HG03066 (cell line): ENCODE data around the gene CPT1A.
A peak's percentile ranks its signal among the peaks of the same experiment; 100 is the strongest.

ENCODE experiments used
- ATAC-seq: cut with Tn5 transposase; IDR thresholded peaks from one replicate; pipeline ENCODE4 v1.9.1; 2021; ENCODE audit warnings: low read depth; ENCODE audit not compliant: unreplicated experiment

The CPT1A gene

GRCh38 chr11:68854273-68854958 lies 12.7 kb upstream of the CPT1A start:
- ATAC-seq: no peak

GRCh38 chr11:68852628-68853027 lies 10.9 kb upstream of the CPT1A start:
- no peak for ATAC-seq

DNA sequence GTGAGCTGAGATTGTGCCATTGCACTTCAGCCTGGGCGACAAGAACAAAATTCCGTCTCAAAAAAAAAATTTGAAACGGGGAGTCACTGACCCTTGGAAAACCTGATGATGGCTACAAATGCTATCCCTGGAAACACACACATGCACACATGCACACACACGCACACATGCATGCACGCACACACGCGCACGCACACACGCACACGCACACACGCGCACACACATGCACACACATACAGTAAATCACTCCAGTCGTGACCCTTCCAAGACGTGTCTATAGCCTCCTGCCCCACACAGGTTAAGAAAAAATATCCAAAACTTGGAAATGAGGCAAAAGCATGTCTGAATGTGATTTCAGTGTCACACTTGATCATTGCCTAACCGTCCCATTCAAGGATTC lies 6.7 kb upstream of the CPT1A start:
- ATAC-seq: no peak

DNA sequence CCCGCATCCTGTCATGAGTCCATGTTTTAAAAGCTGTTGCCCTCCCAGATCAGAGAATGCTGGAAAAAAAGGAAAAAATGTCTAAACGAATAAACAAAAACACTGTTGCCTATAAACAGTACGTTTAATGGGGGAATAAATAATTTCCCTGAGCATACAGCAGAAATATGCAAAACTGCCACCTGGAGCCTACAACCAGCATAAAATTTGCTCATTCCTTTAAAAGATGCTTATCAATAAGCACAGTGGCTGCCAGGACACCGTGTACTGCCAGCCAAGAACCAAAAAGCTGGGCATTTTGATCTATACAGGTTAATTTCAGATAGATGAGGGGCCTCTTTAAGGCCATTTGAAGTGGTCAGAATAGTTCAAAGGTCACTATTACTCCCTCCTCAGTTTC lies 5.7 kb upstream of the CPT1A start:
- ATAC-seq: no peak

DNA sequence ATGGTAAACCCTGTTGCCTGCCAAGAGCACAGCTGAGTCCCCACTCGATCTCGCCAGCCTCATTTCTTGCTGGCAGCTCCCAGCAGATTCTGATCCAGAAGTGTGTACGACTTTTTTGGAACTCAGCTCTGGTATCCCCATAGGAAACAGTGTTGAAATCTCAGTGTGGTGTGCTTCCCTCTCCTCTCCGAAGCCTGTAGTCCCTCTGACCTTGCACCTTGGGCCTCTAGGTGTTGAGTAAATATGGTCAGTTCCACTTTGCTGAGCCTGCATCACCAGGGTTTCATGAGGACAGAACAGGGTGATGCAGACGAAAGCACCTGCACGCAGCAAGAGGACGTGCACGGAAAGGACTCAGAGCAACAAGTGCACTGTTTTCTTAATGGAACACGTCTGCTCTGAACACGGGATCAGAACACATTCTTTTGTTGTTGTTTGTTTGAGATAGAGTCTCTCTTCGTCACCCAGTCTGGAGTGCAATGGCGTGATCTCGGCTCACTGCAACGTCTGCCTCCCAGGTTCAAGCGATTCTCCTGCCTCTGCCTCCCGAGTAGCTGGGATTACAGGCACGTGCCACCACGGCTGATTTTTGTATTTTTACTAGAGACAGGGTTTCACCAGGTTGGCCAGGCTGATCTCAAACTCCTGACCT lies 3.8 kb upstream of the CPT1A start:
- ATAC-seq: no peak

DNA sequence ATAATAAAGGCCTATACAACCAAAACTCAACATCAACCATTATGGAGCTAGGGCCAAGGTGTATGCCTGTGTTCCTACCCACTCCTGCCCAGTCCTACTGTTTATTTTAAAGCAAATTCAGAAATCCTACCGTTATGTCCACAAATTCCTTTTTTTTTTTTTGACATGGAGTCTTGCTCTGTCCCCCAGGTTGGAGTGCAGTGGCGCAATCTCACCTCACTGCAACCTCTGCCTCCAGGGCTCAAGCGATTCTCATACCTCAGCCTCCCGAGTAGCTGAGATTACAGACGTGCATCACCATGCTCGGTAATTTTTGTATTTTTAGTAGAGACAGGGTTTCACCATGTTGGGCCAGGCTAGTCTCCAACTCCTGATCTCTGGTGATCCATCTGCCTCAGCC lies 3.1 kb upstream of the CPT1A start:
- ATAC-seq: no peak

DNA sequence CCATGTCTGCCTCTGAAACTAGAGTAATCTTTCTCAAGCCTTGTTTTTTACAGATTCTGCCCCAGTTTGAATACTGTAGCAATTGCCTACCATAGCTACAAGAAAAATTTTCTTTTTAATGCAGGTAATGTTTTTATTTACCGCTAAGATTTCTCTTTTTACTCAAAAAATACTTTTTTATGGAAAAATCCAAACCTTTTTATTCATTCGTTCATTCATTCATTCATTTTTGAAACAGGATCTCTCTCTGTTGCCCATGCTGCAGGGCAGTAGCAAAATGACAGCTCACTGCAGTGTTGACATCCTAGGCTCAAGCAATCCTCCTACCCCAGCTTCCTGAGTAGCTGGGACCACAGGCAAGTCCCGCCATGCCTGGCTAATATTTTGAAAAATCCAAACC lies 2.7 kb upstream of the CPT1A start:
- no peak for ATAC-seq

DNA sequence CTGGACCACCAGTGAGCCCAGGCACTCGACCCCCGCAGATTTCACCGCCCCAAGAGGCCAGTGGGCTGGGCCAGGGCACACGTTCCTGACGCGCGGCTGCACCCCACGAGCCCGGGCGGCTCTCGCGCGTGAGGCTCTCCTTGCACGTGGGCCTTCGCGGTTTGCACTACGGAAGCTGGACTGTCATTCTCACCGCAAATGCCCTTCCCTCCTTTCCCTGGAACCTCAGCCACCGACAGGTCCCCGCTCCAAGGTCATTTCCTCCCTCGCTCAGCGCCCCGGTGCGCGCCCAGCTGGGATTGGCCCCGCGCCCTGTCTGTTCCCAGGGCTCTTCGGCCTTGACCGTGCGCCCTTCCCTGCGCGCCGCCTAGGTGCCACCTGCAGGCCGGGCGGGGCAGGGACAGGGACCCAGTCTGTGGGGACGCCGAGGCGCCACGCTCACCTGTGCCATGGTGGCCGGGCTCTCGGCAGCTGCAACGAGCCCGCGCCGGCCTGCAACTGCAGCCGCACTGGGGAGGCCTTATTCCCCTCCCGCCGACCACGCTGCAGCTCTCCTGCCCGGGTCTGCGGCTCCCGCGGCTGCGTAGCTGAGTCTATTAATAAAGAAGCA lies 2.1 kb upstream of the CPT1A start:
- ATAC-seq: peak; percentile 29

DNA sequence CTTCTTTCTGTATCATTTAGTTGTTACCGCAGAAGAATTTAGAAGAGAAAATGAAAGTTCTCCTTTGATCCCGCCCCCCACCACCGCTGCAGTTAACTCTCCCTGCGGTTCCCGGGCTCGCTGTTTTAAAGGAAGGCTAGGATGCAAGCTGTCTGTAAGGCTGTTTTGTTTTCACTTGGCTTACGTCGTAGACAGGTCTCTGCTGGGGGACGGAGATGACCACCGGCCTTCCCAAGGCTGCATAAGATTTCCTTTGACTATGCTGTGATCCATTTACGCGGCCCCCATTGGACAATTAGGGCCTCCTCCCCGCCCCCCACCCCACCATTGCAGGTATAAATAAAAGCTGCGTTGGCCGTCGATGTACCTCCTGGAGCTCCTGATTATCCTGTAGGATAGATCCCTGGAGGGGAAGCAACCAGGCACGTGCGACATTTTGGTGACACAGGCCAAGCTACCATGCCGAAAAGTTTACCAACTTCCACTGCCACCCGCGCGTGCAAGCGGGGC lies 1.4 kb upstream of the CPT1A start:
- no peak for ATAC-seq

DNA sequence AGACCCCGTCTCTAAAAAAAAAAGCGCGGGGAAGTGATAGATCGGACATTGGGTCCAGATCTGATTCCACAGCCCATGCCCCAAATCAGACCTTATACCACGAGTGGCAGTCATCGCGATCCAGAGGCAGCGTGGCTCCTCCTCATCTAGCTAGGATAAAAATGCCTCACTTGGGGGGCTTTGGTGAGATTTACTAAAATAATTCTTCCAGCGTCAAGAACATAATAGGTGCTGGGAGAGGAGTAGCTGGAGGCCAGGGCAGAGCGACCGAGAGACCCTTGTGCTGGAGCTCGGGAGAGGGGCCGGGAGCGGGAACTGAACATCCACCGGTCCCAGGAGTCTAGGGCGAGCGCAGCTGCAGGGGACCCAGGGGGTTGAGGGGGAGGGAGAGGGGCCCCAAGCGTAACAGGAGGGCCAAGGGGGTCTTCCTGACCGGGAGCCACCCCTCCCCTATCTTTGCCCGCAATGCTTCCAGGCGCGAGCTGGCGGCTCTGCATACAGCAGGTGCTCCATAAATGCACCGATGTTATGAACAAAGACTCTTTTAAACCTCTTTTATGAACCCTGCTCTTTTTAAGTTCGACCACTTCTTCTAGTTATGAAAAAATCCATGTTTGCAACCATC lies 823 bp upstream of the CPT1A start:
- no peak for ATAC-seq

GRCh38 chr11:68840661-68841653 lies 759 bp downstream of the CPT1A start:
- ATAC-seq: no peak

GRCh38 chr11:68839911-68840641 lies 1.6 kb downstream of the CPT1A start:
- ATAC-seq: no peak

DNA sequence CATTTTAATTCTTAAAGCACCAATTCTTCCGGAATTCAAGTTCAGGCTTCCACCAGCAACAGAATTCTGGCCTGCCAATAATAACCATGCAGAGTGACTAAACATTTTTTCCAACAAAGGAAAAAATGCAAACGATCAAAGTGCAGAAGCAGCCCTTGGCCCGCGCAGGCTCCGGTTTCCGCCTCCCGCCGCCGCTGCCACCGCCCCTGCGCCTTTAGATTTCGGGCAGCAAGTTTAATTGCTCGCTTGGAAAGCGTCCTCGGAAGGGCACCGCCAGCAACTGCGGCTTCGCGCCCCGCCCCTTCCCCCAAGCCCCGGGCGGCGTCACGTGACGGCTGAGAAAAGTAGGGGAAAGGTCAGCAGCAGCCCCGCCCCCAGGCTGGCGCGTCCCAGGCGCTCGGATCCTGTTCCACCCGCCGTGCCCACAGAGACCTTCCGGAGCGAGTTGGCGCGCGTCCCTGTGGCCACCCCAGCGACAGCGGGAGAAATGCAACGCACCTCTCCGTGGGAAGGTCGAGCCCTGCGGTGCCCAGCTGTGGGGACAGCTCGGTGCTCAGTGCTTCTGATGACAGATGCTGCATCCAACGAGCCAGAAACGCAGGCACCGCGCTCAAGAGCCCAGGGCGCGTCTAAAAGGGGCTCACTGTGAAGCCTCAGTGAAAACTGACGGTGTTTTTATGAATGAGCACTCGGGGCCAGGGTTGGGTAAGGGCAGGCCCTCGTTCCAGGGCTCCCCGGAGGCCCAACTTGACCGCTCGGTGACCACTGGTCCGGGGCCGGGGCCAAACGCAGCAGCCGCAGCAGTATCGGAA lies 2.5 kb downstream of the CPT1A start:
- no peak for ATAC-seq

- no peak for ATAC-seq
Observed at GRCh38 chr11:68838572-68838964, 3.1 kb downstream of the CPT1A start.

DNA sequence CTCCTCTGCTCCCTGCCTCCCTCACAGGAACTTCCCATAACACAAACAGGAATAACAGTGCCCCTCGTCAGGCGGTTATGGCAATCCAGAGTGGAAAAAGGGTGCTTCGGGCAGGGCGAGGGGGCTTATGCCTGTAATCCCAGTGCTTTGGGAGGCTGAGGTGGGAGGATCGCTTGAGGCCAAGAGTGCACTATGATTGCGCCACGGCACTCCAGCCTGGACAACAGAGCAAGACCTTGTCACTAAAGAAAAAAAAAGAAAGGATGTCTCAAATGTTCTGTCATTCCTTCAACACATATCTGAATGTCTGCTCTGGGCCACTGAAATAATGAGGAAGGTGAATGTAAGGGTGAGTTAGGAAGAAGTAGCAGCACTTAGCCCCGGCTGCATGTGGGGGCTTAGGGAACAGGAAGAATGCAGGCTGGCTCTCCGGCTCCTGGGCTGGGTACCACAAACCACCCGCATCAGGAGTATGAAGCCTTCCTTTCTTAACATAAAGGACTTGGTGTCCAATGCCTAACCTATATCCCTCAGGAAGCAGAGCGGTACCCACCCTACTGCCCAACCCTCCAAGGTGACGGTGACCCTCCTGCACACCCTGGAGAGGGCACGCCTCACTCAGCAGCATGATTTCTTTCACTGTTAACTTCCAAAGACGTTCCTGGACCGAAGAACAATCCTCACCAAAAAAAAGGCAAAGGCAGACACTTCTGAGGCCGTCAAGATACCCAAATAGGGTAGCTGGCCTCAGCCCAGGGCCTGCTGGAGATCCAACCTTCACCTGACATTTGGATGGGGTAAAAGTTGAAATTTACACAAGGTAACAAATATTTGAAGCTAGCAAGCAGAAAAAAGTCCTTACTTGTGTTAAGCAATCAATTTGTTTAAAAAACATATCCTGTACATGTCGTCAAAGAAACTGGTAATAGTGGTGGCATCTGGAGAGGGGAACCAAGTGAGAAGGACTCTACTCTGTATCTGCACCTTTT lies 3.8 kb downstream of the CPT1A start:
- no peak for ATAC-seq

DNA sequence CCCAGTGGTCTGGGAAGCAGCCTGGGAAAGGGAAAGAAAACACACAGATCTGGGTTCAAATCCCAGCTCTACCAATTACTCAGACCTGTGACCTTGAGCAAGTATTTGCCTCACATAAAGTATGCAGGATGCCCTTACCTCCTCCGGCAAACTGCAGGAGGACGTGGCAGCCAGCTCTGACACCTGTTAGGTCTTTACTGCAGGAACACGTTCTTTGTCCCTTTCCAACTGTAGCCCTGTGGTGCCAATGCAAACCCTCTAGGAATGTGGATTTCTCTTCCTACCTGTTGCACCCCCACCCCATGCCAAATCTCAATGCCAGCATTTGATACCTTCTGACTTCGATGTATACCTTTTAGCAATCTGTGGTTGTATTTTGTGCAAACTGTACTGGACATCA lies 6.0 kb downstream of the CPT1A start:
- ATAC-seq: no peak

DNA sequence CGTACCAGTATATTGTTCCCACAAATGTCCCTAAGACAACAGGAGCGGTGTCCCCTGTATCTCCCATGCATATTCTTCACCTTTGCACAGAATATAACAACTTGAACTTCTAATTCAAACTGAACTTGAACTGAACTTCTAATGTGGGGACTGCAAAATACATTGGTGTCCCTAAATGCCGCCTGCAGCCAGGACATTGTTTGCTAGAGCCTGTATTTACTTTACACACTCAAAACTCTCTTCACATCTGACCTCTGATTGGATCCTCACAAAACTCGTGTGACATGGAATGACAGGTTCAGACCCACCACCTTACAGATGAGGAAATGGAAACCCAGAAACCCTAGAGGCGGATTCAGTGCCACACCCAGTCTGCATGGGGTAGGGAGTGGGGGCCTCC lies 6.4 kb downstream of the CPT1A start:
- ATAC-seq: no peak
